Osteoblast (primary cell): ENCODE data around the gene SSBP1. TPM values are rescaled to one million over a fixed set of nuclear protein-coding genes. Genes with fewer than 3 reads are reported as not detected.
"Not testable (repeated sequence)": the region's sequence is repeated elsewhere in the genome, so short reads cannot be mapped to it uniquely, and the experiment has no call there.

Experiments
- DNase-seq: peaks from one replicate; pipeline ENCODE4 v3.0.0; 2011; ENCODE audit warnings: low spot score, mixed read lengths; ENCODE audit not compliant: insufficient read length; ENCODE audit errors: missing footprints
- H2AFZ ChIP-seq: 2 replicates; pipeline ENCODE4 v1.6.0; 2011; ENCODE audit warnings: mild to moderate bottlenecking, low read length
- H3K27ac ChIP-seq: 2 replicates; pipeline ENCODE4 v1.5.1; 2011; ENCODE audit warnings: mild to moderate bottlenecking, low read depth, low read length, moderate library complexity
- H3K27me3 ChIP-seq: 2 replicates; pipeline ENCODE4 v1.6.0; 2012; ENCODE audit warnings: mild to moderate bottlenecking, control low read depth, inconsistent platforms, low read length, moderate library complexity; ENCODE audit not compliant: insufficient read depth
- H3K36me3 ChIP-seq: 2 replicates; pipeline ENCODE4 v1.5.1; 2011; ENCODE audit warnings: mild to moderate bottlenecking, low read length, control low read depth, moderate library complexity; ENCODE audit not compliant: insufficient read depth
- H3K4me1 ChIP-seq: 2 replicates; pipeline ENCODE4 v1.5.1; 2011; ENCODE audit warnings: mild to moderate bottlenecking, low read length, control low read depth, moderate library complexity; ENCODE audit not compliant: insufficient read depth
- H3K4me2 ChIP-seq: 2 replicates; pipeline ENCODE4 v1.6.0; 2011; ENCODE audit warnings: mild to moderate bottlenecking, low read length; ENCODE audit not compliant: insufficient read depth
- H3K4me3 ChIP-seq: fragments of 200-600 bp; sonication (generic); 3 replicates; pipeline ENCODE4 v1.5.1; 2012; ENCODE audit warnings: mild to moderate bottlenecking, low read length, inconsistent platforms; ENCODE audit not compliant: insufficient read depth
- H3K79me2 ChIP-seq: 2 replicates; pipeline ENCODE4 v1.6.0; 2012; ENCODE audit warnings: mild to moderate bottlenecking, low read length, control low read depth, inconsistent platforms; ENCODE audit not compliant: insufficient read depth
- H3K9me3 ChIP-seq: 2 replicates; pipeline ENCODE4 v1.5.1; 2011; ENCODE audit warnings: low read depth, low read length, control low read depth
- H4K20me1 ChIP-seq: 2 replicates; pipeline ENCODE4 v1.6.0; 2012; ENCODE audit warnings: mild to moderate bottlenecking, low read length, control low read depth; ENCODE audit not compliant: insufficient read depth
- total RNA-seq: library from RNA; depleted of rRNA; stranded (reverse); fragments of >200 nt; gene quantifications from 2 replicates; pipeline ENCODE4 v1.2.3, GENCODE V29; 2012
- TF ChIP-seq, protein P1 (sequence below): IDR thresholded peaks from 2 replicates; pipeline ENCODE4 v1.5.1; 2011; ENCODE audit warnings: mild to moderate bottlenecking, low read depth, low read length, moderate library complexity; ENCODE audit errors: extremely low read depth

SSBP1 gene
- total RNA-seq, 1 donor: 88.3 TPM

GRCh38 chr7:141763797-141764196, 25.6 kb downstream of the SSBP1 start, which contains the start of gene TAS2R3:
TSS of gene TAS2R3 (plus strand) at chr7:141764097. CDS start at chr7:141764159, 62 bp downstream.
- H3K9me3 ChIP-seq: no peaks in the 10 kb centered on the region
- no peak for DNase-seq

GRCh38 chr7:141770083-141770583, 32.0 kb downstream of the SSBP1 start:
- not testable (repeated sequence) for H3K27ac ChIP-seq, H3K79me2 ChIP-seq, H4K20me1 ChIP-seq, H3K36me3 ChIP-seq, H3K4me1 ChIP-seq, H3K4me2 ChIP-seq, H3K27me3 ChIP-seq, H3K9me3 ChIP-seq, H3K4me3 ChIP-seq, H2AFZ ChIP-seq, DNase-seq

More at GRCh38 chr7:141763797-141764196, 25.6 kb downstream of the SSBP1 start, which contains the start of gene TAS2R3:
- Histone ChIP-seq H3K4me2 (no peak within 1 kb of the TSS), H3K4me3 (no peak within 1 kb of the TSS), H3K27me3 (no peaks in the 10 kb centered on the region), H3K79me2 (no peaks in the 10 kb centered on the region), H3K4me1 (no peaks in the 10 kb centered on the region), H2AFZ (no peak within 1 kb of the TSS), H3K36me3 (peaks cover 4% of the 10 kb centered on the region), H3K27ac (no peak within 1 kb of the TSS), H4K20me1 (no peaks in the 10 kb centered on the region)
- TF ChIP-seq, protein P1, sequence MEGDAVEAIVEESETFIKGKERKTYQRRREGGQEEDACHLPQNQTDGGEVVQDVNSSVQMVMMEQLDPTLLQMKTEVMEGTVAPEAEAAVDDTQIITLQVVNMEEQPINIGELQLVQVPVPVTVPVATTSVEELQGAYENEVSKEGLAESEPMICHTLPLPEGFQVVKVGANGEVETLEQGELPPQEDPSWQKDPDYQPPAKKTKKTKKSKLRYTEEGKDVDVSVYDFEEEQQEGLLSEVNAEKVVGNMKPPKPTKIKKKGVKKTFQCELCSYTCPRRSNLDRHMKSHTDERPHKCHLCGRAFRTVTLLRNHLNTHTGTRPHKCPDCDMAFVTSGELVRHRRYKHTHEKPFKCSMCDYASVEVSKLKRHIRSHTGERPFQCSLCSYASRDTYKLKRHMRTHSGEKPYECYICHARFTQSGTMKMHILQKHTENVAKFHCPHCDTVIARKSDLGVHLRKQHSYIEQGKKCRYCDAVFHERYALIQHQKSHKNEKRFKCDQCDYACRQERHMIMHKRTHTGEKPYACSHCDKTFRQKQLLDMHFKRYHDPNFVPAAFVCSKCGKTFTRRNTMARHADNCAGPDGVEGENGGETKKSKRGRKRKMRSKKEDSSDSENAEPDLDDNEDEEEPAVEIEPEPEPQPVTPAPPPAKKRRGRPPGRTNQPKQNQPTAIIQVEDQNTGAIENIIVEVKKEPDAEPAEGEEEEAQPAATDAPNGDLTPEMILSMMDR: no peak

- H2AFZ ChIP-seq: no peak within 1 kb of the TSS
- H3K27me3 ChIP-seq: no peaks in the 10 kb centered on the region
- no peaks in the 10 kb centered on the region for H3K36me3 ChIP-seq
- H3K4me1 ChIP-seq: no peaks in the 10 kb centered on the region
- H4K20me1 ChIP-seq: no peaks in the 10 kb centered on the region
- H3K4me3 ChIP-seq: no peak within 1 kb of the TSS
- H3K27ac ChIP-seq: no peak within 1 kb of the TSS
- TF ChIP-seq, protein P1: no peak
- no peak within 1 kb of the TSS for H3K4me2 ChIP-seq
- peak; percentile 65 for DNase-seq
- no peaks in the 10 kb centered on the region for H3K79me2 ChIP-seq
- no peaks in the 10 kb centered on the region for H3K9me3 ChIP-seq
Observed at GRCh38 chr7:141776374-141776773, 38.2 kb downstream of the SSBP1 start, which contains the start of gene TAS2R4. TSS of gene TAS2R4 (plus strand) at chr7:141776674. CDS start at chr7:141778489, 1,815 bp downstream.

- no peaks in the 10 kb centered on the region for H4K20me1 ChIP-seq
- H2AFZ ChIP-seq: no peak overlapping the region
- H3K27me3 ChIP-seq: no peaks in the 10 kb centered on the region
- H3K4me3 ChIP-seq: no peak overlapping the region
- no peak overlapping the region for H3K4me2 ChIP-seq
- no peak overlapping the region for H3K27ac ChIP-seq
- H3K4me1 ChIP-seq: no peaks in the 10 kb centered on the region
- DNase-seq: peak; percentile 88
- H3K9me3 ChIP-seq: no peaks in the 10 kb centered on the region
- TF ChIP-seq, protein P1: peak; percentile 81
- H3K36me3 ChIP-seq: no peaks in the 10 kb centered on the region
- H3K79me2 ChIP-seq: no peaks in the 10 kb centered on the region
Observed at GRCh38 chr7:141785706-141786552, 47.8 kb downstream of the SSBP1 start.
